GM19463 (cell line): ENCODE data around the gene HTR4.

ENCODE experiments used
- ATAC-seq: cut with Tn5 transposase; IDR thresholded peaks from one replicate; pipeline ENCODE4 v1.9.1; 2021; ENCODE audit warnings: mild to moderate bottlenecking, moderate library complexity; ENCODE audit not compliant: unreplicated experiment

HTR4 gene

DNA sequence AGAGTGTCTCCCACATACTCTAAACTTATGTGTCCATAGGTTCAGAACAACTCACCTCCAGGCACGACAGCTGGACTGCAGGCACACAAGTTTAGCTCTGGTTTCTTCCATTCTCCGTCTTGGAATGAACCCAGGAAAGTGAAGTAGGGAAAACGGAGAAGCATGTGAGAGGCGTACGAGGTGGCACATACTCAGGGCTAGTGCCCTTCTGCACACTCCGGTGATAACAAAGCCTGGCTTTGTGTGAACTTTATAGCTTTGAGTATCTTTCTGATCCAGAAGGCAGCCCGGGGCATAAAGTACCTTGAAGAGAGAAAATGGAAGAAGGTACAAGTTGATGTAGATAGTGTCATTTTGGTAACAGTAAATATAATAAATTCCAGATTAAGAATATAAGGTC is 11.1 kb upstream of the HTR4 start:
- no peak for ATAC-seq

DNA sequence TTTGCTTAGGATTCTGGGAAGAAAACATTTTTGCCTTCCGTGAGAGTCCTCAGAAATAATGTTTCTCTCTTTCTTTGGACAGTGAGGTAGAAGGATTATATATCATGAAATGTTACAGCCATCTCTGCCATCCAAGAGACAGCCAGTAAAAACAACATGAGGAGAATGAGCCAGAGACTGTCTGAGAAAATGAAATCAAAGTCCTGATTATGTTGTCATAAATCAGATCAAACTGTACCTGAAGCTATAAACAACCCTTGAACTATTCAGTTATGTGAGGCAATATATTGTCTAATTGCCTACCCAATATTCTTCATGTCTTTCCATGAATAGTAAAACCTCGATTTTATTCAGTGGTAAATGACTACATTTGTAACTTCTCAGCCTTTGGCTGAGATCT is 9.2 kb upstream of the HTR4 start:
- ATAC-seq, result no peak

DNA sequence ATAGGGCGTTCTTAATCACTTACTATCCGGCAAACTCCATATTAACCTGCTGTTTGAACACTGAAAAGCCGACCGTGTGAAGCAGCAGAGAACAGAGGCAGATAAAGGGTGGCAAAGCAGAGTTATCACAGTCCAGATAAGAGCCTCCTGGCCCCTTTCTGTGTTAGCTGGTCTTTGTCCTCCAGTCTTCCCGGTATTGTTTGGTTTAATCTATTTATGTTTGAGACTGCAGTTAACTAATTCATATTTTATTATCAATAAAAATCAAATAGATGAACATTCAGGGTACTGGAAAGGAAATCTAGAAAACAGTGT is 6.0 kb upstream of the HTR4 start:
- no peak for ATAC-seq

DNA sequence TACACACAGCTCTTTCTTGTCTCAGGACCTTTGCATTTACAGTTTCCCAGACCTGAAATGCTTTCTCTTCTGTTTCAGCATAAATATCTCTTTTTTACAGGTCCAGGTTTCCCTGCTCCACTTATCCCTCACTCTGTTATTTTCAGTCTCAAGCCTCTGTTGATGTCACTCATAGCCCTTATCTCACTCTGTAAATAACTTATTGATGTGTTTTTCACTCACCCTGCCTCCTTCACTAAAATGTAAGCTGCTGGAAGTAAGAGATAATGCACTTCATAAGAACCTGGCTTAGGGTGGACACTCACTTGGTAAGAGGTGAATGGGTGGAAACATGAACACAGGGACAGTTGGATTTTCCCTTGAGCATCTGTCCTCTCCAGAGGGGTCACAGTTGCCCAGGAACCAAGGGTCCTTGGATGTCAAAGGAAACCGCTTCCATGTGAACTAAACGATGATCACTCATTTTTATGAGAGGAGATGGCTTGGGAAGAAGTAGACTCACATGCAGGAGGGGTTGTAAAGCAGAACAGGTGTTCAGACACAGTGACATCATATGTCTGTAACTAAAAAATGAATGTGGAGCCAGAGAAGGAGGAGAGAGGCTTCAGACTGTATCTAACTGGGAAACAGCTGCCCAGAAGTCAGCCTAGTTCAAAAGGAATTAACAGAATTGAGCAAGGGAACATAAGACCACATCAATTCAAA is 5.5 kb upstream of the HTR4 start:
- ATAC-seq, result no peak

DNA sequence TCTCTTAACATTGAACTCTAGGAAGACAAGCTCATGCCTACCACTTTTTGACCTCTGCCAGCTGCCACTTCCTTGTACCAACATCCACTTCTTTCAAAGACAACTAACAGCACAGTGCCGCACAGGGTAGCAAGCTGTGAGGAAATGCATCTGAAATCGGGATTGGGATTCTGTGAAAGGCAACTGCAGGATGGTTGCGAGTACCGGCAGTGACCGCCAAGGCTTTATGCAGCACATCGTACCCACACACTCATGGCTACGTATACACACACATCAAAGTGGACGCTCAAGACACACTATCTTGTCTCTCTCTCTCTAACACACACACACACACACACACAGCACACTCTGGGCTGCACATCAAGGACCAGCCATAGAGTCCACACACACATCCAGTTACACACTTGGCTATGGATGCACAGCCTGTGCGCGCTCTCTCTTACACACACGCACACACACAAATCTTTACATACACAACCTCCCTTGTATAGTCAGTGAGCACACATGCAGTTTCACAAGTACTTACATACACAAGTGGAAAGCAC is 964 bp downstream of the HTR4 start:
- no peak for ATAC-seq

- ATAC-seq, result no peak
Measured at GRCh38 chr5:148651528-148651927, 2.8 kb downstream of the HTR4 start.

DNA sequence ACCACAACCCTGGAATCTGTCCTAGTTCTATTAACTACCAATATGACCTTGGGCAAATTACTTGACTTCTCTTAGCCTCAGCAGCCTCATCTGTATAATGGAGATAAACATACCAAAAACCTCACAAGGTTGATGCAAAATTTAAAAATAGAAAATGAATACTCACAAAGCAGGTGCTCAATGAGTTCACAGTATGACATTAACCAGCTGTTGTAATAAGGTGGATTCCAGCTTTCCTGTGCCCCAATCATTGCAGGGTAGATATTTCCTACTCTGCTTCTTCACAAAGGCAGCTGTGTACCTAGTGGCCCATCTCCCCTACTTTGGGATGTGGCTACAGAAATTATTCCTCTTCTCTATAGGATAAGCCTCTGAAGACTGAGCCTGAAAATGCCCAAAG is 8.8 kb downstream of the HTR4 start:
- ATAC-seq, result no peak

DNA sequence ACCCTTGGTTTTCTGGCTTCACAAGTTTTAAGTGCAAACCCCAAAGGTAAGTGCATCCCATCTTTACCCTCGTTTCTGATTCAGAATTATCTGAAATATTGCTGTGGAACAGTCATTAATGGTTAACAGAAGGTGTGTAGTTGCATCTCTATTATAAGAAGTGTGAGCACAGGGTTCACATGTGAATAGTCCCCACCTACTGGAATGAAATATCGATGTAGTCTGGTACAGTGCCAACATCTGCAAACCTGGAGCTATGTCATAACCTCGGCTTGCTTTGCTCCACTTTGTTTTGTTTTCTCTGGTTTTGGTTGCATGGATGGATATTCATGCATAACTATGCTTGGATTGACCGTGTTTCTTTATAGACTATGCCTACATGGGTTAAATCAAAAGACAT is 12.6 kb downstream of the HTR4 start:
- no peak for ATAC-seq

GRCh38 chr5:148640471-148640870 is 13.9 kb downstream of the HTR4 start:
- ATAC-seq, result no peak

DNA sequence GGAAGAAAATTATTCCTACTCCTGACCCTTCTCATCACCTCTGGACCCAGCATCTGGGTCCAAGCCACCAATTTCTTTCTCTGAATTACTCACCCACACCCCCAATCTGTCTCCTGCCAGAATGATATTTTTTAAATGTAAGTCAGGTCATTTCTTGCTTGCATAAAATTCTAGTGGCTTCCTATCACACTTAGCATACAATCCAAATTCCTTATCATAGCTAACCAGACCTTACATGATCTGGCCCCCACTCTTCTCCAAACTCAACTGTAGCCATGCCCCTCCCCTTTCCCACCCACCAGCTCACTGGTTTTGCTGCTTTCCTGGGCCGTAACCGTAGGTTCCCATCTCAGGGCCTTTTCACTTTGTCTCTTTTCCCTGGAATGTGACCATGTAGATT is 15.2 kb downstream of the HTR4 start:
- no peak for ATAC-seq

DNA sequence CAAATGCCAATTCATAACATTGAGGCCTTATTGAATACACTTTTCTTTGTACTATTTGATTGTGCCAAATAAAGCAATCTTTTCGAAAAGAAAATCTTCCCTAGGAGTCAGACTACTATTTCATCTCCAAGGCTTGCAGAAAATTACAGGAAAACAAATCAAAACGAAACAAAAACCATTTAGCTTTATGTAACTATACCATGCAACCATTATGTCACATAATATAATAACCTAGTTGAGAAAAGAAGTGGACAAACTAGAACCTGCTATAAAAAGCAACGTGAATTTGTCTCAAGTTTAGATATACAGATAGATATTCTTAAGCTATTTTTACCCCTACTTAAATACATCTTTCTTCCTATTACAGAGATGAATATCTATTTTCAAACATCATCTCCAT is 18.0 kb downstream of the HTR4 start:
- no peak for ATAC-seq

DNA sequence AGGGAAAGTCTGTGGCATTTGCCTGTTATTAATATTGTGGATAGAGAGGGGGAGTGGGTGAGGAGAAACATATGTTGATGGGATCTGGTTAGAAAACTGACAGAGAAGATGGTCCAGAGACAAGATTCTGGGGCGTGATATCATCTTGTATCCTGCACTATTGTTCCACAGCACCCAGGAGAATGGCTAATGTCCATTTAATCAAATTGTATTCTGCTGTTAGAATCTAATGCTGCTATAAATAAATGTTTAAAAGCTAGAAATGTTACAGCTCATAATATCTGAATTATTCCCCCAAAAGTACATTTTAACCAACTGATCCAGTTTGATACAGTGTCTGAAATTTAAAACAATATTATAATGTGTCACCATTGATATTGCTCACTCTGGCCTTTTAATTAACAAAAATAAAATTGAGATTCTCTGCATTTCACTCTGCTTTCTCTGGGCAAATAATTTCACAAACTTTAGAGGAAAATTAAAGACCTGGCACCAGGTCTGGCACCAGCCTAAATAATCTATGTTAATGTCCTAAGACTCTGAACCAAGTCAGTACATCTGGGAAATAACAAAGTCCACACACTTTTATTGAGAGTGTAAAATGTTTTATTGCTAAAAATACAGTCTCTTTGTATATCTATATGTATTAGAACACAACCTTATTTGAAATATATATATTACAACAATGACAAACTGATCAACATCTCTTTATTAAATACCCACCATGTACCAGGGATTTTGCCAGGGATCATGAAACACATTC is 18.8 kb downstream of the HTR4 start:
- ATAC-seq, result no peak

- ATAC-seq, result no peak
Measured at GRCh38 chr5:148633067-148633377, 21.3 kb downstream of the HTR4 start.

GRCh38 chr5:148632255-148633066 is 21.9 kb downstream of the HTR4 start:
- no peak for ATAC-seq

DNA sequence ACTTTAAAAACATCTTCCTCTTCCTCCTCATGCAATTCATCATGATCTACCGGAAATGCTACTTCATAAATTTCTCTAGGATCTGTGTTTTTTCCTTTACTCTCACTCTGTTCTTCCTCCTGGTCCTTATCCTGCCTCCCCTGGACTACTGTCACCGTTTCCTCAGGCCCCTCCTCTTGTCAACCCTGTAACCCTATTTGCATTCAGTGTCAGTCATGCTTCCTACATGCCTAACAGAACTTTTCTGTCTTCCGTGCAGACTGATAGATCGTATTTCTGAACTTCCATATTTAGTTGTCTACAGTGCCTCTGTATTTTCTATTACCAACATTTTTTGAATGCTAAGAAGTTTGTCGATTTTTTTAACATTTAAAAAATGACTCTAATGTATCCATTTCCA is 27.3 kb downstream of the HTR4 start:
- ATAC-seq, result no peak

GRCh38 chr5:148626081-148626613 is 28.2 kb downstream of the HTR4 start:
- no peak for ATAC-seq

- no peak for ATAC-seq
Measured at GRCh38 chr5:148625250-148625649, 29.1 kb downstream of the HTR4 start.

- no peak for ATAC-seq
Measured at GRCh38 chr5:148623741-148624140, 30.6 kb downstream of the HTR4 start.

DNA sequence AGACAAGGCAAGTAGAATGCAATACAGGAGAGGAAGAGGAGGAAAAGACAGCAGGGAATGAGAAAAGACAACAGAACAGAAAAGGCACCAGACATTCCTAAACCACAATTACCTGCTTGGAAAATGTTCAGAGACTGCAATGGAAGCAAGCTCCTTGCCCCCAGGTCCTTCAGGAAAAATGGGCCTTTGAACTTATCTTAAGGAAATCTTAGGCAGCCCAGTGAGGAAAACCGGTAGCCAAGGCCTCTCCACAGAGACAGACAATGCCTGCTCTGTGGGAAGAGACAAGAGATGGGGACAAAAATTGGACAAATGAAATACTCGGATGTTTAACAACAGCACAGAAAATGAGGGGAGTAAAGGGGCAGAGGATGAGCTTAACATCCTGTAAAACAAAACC is 31.2 kb downstream of the HTR4 start:
- no peak for ATAC-seq

DNA sequence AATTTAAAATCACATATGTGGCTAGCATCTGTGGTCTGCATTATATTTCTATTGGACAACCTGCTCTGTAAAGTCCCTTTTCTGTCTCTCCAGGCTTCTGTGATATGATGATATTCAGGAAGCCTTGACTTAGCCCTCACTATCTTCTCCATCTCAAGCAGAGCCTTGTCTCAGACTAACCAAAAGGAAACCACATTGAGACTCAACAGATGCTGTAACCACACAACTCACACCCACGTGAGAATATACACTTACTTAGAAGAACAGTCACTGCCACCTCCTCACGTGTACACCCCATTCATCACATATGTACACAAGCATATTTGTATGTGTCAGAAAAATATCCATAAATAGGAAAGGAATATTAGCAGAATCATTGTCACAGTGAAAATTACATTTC is 33.6 kb downstream of the HTR4 start:
- peak; percentile 68 for ATAC-seq

- ATAC-seq, result no peak
Measured at GRCh38 chr5:148620091-148620490, 34.2 kb downstream of the HTR4 start.

DNA sequence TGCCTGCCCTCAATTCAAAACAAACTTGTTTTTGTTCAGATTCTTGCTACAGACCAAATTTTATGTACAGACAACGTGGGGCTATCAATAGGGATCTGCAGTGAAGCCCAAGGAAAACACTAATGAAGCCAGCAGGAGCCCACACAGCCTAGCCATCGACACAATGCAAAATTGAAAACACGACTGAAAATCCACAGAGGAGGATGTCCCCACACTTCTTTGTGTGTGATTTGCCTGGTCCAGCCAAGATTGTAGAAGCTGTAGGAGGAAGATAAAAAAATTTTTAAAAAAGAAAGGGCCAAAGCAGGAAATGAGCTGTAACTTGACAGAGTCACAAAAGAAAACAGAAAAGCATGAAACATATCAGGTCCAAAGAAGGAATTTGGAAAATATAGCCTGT is 34.8 kb downstream of the HTR4 start:
- no peak for ATAC-seq
